Measurements from ENCODE around the gene CSTF1.

- TF ChIP-seq POLR2A (IDR thresholded peaks at IDR 0.05; ENCODE audit: low read depth, low read length), result no peak
- no peak for TF ChIP-seq POLR2AphosphoS5 (IDR thresholded peaks at IDR 0.05; ENCODE audit: low read depth, low read length)
These were observed 20.5 kb downstream of the CSTF1 start for GRCh38 chr20:56412949-56413348.
